Measurements from ENCODE around the gene RPS19BP1.

- TF ChIP-seq CTCF (IDR thresholded peaks at IDR 0.05) (no peak), EZH2 (IDR thresholded peaks at IDR 0.05; ENCODE audit: borderline replicate concordance, insufficient read depth, low read depth, low read length, poor library complexity, severe bottlenecking) (no peak)
These were observed 39.0 kb upstream of the RPS19BP1 start for GRCh38 chr22:39571538-39571937.

Measured in B cell (primary cell).